Measurements from ENCODE around the gene FARP2. TPM values are rescaled to one million over a fixed set of nuclear protein-coding genes. Genes with fewer than 3 reads are reported as not detected.

Gene FARP2
- total and polyA plus RNA-seq, 2 of the 13 experiments (the other 11 are each of a cell fraction or from before 2014, with no cell fraction given), result 28.0 to 45.4 TPM

DNA sequence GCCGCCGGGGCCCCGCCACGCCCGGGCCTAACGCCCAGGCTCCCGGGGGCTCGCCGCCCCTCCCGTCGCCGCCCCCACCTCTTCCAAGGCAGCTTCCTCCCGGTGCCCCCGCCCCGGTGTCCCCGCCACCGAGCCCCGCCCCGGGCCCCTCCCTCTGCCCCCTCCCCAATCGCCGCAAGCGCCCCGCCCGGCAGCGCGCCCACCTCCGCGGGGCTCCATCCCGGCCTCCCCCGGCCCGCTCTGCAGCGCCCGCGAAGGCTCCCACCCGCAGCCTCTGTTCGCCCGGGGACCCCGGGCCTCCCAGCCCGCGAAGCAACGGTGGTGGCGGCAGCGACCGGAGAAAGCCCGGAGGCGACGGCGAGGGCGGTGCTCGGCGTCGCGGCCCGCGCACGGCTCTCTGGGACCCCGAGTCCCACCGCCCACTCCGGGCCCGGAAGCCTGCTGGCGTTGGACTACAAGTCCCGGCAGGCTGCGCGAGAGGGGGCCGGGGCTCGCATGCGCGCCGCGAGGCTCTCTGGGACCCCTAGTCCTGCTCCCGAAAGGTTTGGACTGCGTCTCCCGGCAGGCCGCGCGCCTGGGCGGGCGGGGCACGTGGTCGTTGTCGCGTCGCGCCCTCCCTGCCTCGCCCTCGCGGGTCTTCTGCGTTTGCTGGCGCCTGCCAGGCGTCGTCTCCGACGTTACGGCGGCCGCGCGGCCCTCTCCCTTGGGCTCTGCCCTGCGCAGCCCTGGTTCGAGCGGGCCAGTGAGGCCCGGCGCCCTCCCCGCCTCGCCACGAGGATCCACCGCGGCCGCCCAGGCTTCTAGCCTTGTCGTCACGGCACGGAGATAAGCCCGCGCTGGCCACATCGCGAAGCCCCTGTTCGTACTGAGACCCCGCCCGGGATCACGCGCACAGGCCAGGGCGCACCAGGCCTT is 152.4 kb downstream of the FARP2 start, which contains the start of gene STK25 (continued):
- TF ChIP-seq ZNF607 (CRISPR knock-in tag; IDR thresholded peaks at IDR 0.05; ENCODE audit: borderline replicate concordance), result peak; percentile 100
- TF ChIP-seq ZNF121 (CRISPR knock-in tag; IDR thresholded peaks at IDR 0.05), result peak; percentile 35; the same call in 1 of the 2 replicates
- peak; percentile 86 for TF ChIP-seq POGZ (CRISPR knock-in tag; IDR thresholded peaks at IDR 0.05)
- peak; percentile 98 for TF ChIP-seq NCOA1 (CRISPR knock-in tag; IDR thresholded peaks at IDR 0.05)
- peak; percentile 97; the same call in 1 of the 2 replicates for TF ChIP-seq ZFP82 (CRISPR knock-in tag; IDR thresholded peaks at IDR 0.05; ENCODE audit: borderline replicate concordance)
- TF ChIP-seq PHB2 (IDR thresholded peaks at IDR 0.05; ENCODE audit: partially characterized antibody), result no peak
- peak; percentile 91 for TF ChIP-seq KMT2A (CRISPR knock-in tag; IDR thresholded peaks at IDR 0.05)
- no peak for TF ChIP-seq PHF5A (CRISPR knock-in tag; IDR thresholded peaks at IDR 0.05; ENCODE audit: low read depth, unreplicated experiment)
- peak; percentile 50; the same call in 1 of the 2 replicates for TF ChIP-seq KDM5A (IDR thresholded peaks at IDR 0.05; ENCODE audit: borderline replicate concordance, low read length)
- TF ChIP-seq, protein P1, sequence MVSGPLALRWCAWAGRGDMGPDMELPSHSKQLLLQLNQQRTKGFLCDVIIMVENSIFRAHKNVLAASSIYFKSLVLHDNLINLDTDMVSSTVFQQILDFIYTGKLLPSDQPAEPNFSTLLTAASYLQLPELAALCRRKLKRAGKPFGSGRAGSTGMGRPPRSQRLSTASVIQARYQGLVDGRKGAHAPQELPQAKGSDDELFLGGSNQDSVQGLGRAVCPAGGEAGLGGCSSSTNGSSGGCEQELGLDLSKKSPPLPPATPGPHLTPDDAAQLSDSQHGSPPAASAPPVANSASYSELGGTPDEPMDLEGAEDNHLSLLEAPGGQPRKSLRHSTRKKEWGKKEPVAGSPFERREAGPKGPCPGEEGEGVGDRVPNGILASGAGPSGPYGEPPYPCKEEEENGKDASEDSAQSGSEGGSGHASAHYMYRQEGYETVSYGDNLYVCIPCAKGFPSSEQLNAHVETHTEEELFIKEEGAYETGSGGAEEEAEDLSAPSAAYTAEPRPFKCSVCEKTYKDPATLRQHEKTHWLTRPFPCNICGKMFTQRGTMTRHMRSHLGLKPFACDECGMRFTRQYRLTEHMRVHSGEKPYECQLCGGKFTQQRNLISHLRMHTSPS (CRISPR knock-in tag; IDR thresholded peaks at IDR 0.05; ENCODE audit: low read depth), result no peak
- TF ChIP-seq, protein P2, sequence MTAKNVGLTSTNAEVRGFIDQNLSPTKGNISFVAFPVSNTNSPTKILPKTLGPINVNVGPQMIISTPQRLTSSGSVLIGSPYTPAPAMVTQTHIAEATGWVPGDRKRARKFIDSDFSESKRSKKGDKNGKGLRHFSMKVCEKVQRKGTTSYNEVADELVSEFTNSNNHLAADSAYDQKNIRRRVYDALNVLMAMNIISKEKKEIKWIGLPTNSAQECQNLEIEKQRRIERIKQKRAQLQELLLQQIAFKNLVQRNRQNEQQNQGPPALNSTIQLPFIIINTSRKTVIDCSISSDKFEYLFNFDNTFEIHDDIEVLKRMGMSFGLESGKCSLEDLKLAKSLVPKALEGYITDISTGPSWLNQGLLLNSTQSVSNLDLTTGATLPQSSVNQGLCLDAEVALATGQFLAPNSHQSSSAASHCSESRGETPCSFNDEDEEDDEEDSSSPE (CRISPR knock-in tag; IDR thresholded peaks at IDR 0.05), result peak; percentile 99
- TF ChIP-seq PCBP2 (optimal IDR thresholded peaks at IDR 0.05; ENCODE audit: low read depth, low read length, poor library complexity, severe bottlenecking), result no peak
- TF ChIP-seq, protein P3, sequence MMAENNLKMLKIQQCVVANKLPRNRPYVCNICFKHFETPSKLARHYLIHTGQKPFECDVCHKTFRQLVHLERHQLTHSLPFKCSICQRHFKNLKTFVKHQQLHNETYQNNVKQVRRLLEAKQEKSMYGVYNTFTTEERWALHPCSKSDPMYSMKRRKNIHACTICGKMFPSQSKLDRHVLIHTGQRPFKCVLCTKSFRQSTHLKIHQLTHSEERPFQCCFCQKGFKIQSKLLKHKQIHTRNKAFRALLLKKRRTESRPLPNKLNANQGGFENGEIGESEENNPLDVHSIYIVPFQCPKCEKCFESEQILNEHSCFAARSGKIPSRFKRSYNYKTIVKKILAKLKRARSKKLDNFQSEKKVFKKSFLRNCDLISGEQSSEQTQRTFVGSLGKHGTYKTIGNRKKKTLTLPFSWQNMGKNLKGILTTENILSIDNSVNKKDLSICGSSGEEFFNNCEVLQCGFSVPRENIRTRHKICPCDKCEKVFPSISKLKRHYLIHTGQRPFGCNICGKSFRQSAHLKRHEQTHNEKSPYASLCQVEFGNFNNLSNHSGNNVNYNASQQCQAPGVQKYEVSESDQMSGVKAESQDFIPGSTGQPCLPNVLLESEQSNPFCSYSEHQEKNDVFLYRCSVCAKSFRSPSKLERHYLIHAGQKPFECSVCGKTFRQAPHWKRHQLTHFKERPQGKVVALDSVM (CRISPR knock-in tag; IDR thresholded peaks at IDR 0.05), result peak; percentile 64; the same call in 1 of the 2 replicates
- TF ChIP-seq, protein P4, sequence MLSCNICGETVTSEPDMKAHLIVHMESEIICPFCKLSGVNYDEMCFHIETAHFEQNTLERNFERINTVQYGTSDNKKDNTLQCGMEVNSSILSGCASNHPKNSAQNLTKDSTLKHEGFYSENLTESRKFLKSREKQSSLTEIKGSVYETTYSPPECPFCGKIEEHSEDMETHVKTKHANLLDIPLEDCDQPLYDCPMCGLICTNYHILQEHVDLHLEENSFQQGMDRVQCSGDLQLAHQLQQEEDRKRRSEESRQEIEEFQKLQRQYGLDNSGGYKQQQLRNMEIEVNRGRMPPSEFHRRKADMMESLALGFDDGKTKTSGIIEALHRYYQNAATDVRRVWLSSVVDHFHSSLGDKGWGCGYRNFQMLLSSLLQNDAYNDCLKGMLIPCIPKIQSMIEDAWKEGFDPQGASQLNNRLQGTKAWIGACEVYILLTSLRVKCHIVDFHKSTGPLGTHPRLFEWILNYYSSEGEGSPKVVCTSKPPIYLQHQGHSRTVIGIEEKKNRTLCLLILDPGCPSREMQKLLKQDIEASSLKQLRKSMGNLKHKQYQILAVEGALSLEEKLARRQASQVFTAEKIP (CRISPR knock-in tag; IDR thresholded peaks at IDR 0.05; ENCODE audit: borderline replicate concordance), result no peak
- peak; percentile 98 for TF ChIP-seq MAZ (IDR thresholded peaks at IDR 0.05; ENCODE audit: borderline replicate concordance, low read depth, low read length)
- peak; percentile 99 for TF ChIP-seq MAZ (CRISPR knock-in tag; IDR thresholded peaks at IDR 0.05; ENCODE audit: low read depth)
- peak; percentile 89; the same call in 1 of the 2 replicates for TF ChIP-seq ZNF747 (CRISPR knock-in tag; IDR thresholded peaks at IDR 0.05; ENCODE audit: borderline replicate concordance)
- TF ChIP-seq ZNF230 (CRISPR knock-in tag; IDR thresholded peaks at IDR 0.05), result peak; percentile 99
- TF ChIP-seq PRPF4 (IDR thresholded peaks at IDR 0.05; ENCODE audit: low read depth, low read length, poor library complexity, severe bottlenecking), result peak; percentile 24
- TF ChIP-seq ZNF7 (CRISPR knock-in tag; IDR thresholded peaks at IDR 0.05), result peak; percentile 58; the same call in 1 of the 2 replicates
- peak; percentile 97 for TF ChIP-seq ZNF501 (CRISPR knock-in tag; IDR thresholded peaks at IDR 0.05)
- no peak for TF ChIP-seq CCAR2 (optimal IDR thresholded peaks at IDR 0.05; ENCODE audit: low read depth, low read length)

All from HepG2 (cell line).